Thyroid gland (tissue), 4 donors: ENCODE results near the gene MAT2B. TPM values are rescaled to one million over a fixed set of nuclear protein-coding genes. Genes with fewer than 3 reads are reported as not detected.

Experiments
- DNase-seq, 2 donors: peaks; one replicate each; pipeline ENCODE4 v3.0.0-alpha.2; 2019
- H3K27ac ChIP-seq, 3 donors: fragments of 200-600 bp; sonication (generic); 1 replicate in 2 of 3; 2 replicates in 1 of 3; pipeline ENCODE4 v1.5.1; 2016 to 2019; ENCODE audit warnings: mild to moderate bottlenecking in 1 of 3, moderate library complexity in 1 of 3
- H3K27me3 ChIP-seq: fragments of 200-600 bp; sonication (generic); one replicate; pipeline ENCODE4 v1.5.1; 2019
- H3K36me3 ChIP-seq, 2 donors: fragments of 200-600 bp; sonication (generic); one replicate each; pipeline ENCODE4 v1.5.1; 2016 to 2019
- H3K4me1 ChIP-seq, 2 donors: fragments of 200-600 bp; sonication (generic); one replicate each; pipeline ENCODE4 v1.5.1; 2017 to 2019
- H3K4me3 ChIP-seq, 3 donors: fragments of 200-600 bp; sonication (generic); replicated peaks in 1 of 3; 1 replicate in 2 of 3; 2 replicates in 1 of 3; pipeline ENCODE4 v1.5.1; 2016; ENCODE audit warnings: mild to moderate bottlenecking in 1 of 3
- H3K9me3 ChIP-seq: fragments of 200-600 bp; sonication (generic); one replicate; pipeline ENCODE4 v1.5.1; 2017
- CTCF ChIP-seq, 6 experiments: fragments of 200-600 bp in 3 of 6; fragments of 450-650 bp in 3 of 6; sonication (generic) in 3 of 6; IDR thresholded peaks; one replicate each; pipeline ENCODE4 v1.5.1; 2016 to 2019; ENCODE audit warnings: antibody characterized with exemption in 6 of 6, mild to moderate bottlenecking in 2 of 6, inconsistent platforms in 1 of 6, moderate library complexity in 1 of 6
- POLR2A ChIP-seq, 2 donors: fragments of 450-650 bp; IDR thresholded peaks; one replicate each; pipeline ENCODE4 v1.6.1; 2017; ENCODE audit warnings: antibody characterized with exemption in 2 of 2, mild to moderate bottlenecking in 2 of 2, moderate library complexity in 1 of 2
- WGBS, 2 donors: methylation state at CpG; one replicate each; pipeline ENCODE4 v1.1.5; 2017; 5-methylcytosine and 5-hydroxymethylcytosine counted together
- intact Hi-C: fragments of 100-400 bp; cut with DNase I; formaldehyde crosslinking; loops from one replicate; pipeline ENCODE4 v1.15.1; 2023
- total RNA-seq, 4 donors: library from RNA; depleted of rRNA; stranded (reverse); fragments of >200 nt; gene quantifications; one replicate each; pipeline ENCODE4 v1.2.3, GENCODE V29; 2016

Gene MAT2B
- total RNA-seq, 4 donors from 2014 or later = 74.0 to 110 (median 101) TPM

- TF ChIP-seq CTCF (IDR thresholded peaks at IDR 0.05) = no peak
- TF ChIP-seq POLR2A (IDR thresholded peaks at IDR 0.05) = no peak
These were observed 61.3 kb downstream of the MAT2B start for GRCh38 chr5:163566678-163567077.

GRCh38 chr5:163567811-163568210 lies 62.4 kb downstream of the MAT2B start:
- no peaks in the 10 kb centered on the region for H3K36me3 ChIP-seq
- H3K27me3 ChIP-seq = no peaks in the 10 kb centered on the region
- DNase-seq = no peak
- H3K4me1 ChIP-seq = peaks cover 5 to 16% of the 10 kb centered on the region in 2 donors
- intact Hi-C loops = loop anchor here (10.0 kb wide), 1 partner anchor 937 kb away; no protein-coding TSS in a partner anchor
- no peaks in the 10 kb centered on the region for H3K9me3 ChIP-seq
- TF ChIP-seq CTCF (IDR thresholded peaks at IDR 0.05) (no peak), POLR2A (IDR thresholded peaks at IDR 0.05) (no peak)
- no peak overlapping the region for H3K4me3 ChIP-seq
- WGBS, 2 donors = 86 to 97% methylated on average over 1 of the region's 1 CpG
- H3K27ac ChIP-seq = no peak overlapping the region

More at GRCh38 chr5:163566678-163567077, 61.3 kb downstream of the MAT2B start:
- Histone ChIP-seq H3K9me3 (no peaks in the 10 kb centered on the region), H3K27me3 (no peaks in the 10 kb centered on the region), H3K4me3 (no peak overlapping the region), H3K4me1 (peaks cover 5 to 14% of the 10 kb centered on the region in 2 donors), H3K27ac (no peak overlapping the region), H3K36me3 (no peaks in the 10 kb centered on the region)
- 62 to 65% methylated on average over 3 of the region's 3 CpGs for WGBS, 2 donors
- no peak for DNase-seq
- intact Hi-C loops = loop anchor here (10.0 kb wide), 1 partner anchor 938 kb away; no protein-coding TSS in a partner anchor

Other genes with a start within 250 kb of the MAT2B start
- 100 to 1,000 TPM; 116 to 149 (median 125) TPM for gene CCNG1, start 68.0 kb upstream of the MAT2B start, total RNA-seq
- 10 to 100 TPM in 3 of 4 donors, 1 to 10 TPM in 1; 7.0 to 19.5 (median 14.8) TPM for gene NUDCD2, start 45.5 kb upstream of the MAT2B start, total RNA-seq
- gene HMMR, start 45.0 kb upstream of the MAT2B start, total RNA-seq = 1 to 10 TPM in 1 of 4 donors, under 1 TPM in 3; 0.56 to 1.8 (median 0.68) TPM